Keratinocyte (primary cell): ENCODE measurements around the gene SECTM1. TPM values are rescaled to one million over a fixed set of nuclear protein-coding genes. Genes with fewer than 3 reads are reported as not detected.

ENCODE experiments used
- DNase-seq: peaks from one replicate; pipeline ENCODE4 v3.0.0-alpha.2; 2011; ENCODE audit warnings: low read depth, missing footprints, low spot score
- FAIRE-seq: peaks from 2 replicates; lab custom pipeline; 2011; peaks lifted over from hg19 to GRCh38; lab: Jason Lieb, UNC
- H2AFZ ChIP-seq: 2 replicates; pipeline ENCODE4 v1.6.0; 2012; ENCODE audit warnings: low read length, control low read depth, inconsistent platforms; ENCODE audit not compliant: control insufficient read depth
- H3K27ac ChIP-seq: 2 replicates; pipeline ENCODE4 v1.5.1; 2011; ENCODE audit warnings: low read length; ENCODE audit not compliant: control insufficient read depth, insufficient read depth
- H3K27me3 ChIP-seq: 3 replicates; pipeline ENCODE4 v1.6.0; 2011; ENCODE audit warnings: low read length; ENCODE audit not compliant: control insufficient read depth, insufficient read depth; ENCODE audit errors: extremely low read depth
- H3K36me3 ChIP-seq, 2 experiments: 2 replicates in 1 of 2; 3 replicates in 1 of 2; pipeline ENCODE4 v1.5.1; 2011; ENCODE audit warnings: low read length in 2 of 2, mild to moderate bottlenecking in 1 of 2; ENCODE audit not compliant: control insufficient read depth in 2 of 2, insufficient read depth in 2 of 2; ENCODE audit errors: extremely low read depth in 1 of 2
- H3K4me1 ChIP-seq: 3 replicates; pipeline ENCODE4 v1.5.1; 2011; ENCODE audit warnings: low read length; ENCODE audit not compliant: control insufficient read depth, insufficient read depth; ENCODE audit errors: extremely low read depth
- H3K4me2 ChIP-seq: 3 replicates; pipeline ENCODE4 v1.6.0; 2011; ENCODE audit warnings: low read depth, low read length; ENCODE audit not compliant: control insufficient read depth, insufficient read depth; ENCODE audit errors: extremely low read depth
- H3K4me3 ChIP-seq, 3 experiments: fragments of 200-600 bp in 1 of 3; sonication (generic) in 1 of 3; 2 replicates in 2 of 3; 3 replicates in 1 of 3; pipeline ENCODE4 v1.5.1; 2011 to 2016; ENCODE audit warnings: low read length in 3 of 3, mild to moderate bottlenecking in 3 of 3, control low read depth in 2 of 3, inconsistent platforms in 1 of 3, low read depth in 1 of 3, mixed read lengths in 1 of 3, mixed run types in 1 of 3, moderate library complexity in 1 of 3; ENCODE audit not compliant: control insufficient read depth in 2 of 3, insufficient read depth in 2 of 3; ENCODE audit errors: extremely low read depth in 1 of 3
- H3K79me2 ChIP-seq: 2 replicates; pipeline ENCODE4 v1.6.0; 2012; ENCODE audit warnings: low read length; ENCODE audit not compliant: control insufficient read depth, insufficient read depth
- H3K9ac ChIP-seq: 3 replicates; pipeline ENCODE4 v1.6.0; 2011; ENCODE audit warnings: low read length; ENCODE audit not compliant: control insufficient read depth, insufficient read depth; ENCODE audit errors: extremely low read depth
- H3K9me1 ChIP-seq: 3 replicates; pipeline ENCODE4 v1.6.0; 2011; ENCODE audit warnings: low read length; ENCODE audit not compliant: control insufficient read depth, insufficient read depth; ENCODE audit errors: extremely low read depth
- H3K9me3 ChIP-seq: 2 replicates; pipeline ENCODE4 v1.5.1; 2012; ENCODE audit warnings: low read depth, low read length; ENCODE audit not compliant: control insufficient read depth
- H4K20me1 ChIP-seq: 3 replicates; pipeline ENCODE4 v1.6.0; 2011; ENCODE audit warnings: low read length; ENCODE audit not compliant: control insufficient read depth, insufficient read depth; ENCODE audit errors: extremely low read depth
- EZH2 ChIP-seq: IDR thresholded peaks from one replicate; pipeline ENCODE4 v1.6.1; 2012; ENCODE audit warnings: inconsistent platforms, mild to moderate bottlenecking, low read length, moderate library complexity
- dilution Hi-C: fragments of 300-500 bp; cut with MboI; formaldehyde crosslinking; loops from one replicate; pipeline ENCODE4 v1.7.0; 2020; ENCODE audit warnings: low sequenced_read_pairs; ENCODE audit not compliant: extremely low pct_ligation_motif_present
- polyA plus RNA-seq, 5 experiments: library from polyadenylated mRNA; depleted of rRNA in 3 of 5; stranded (reverse) in 3 of 5; stranded (forward) in 1 of 5; unstranded in 1 of 5; fragments of >200 nt; gene quantifications; 1 replicate in 1 of 5; 2 replicates in 3 of 5; 3 replicates in 1 of 5; pipeline versions ENCODE4 v1.2.1 to v1.2.3, GENCODE V29; 2011 to 2012; ENCODE audit warnings: missing spikeins in 2 of 5, low read depth in 1 of 5, low replicate concordance in 1 of 5
- TF ChIP-seq, protein P1 (sequence below), 3 experiments: IDR thresholded peaks in 1 of 3; conservative IDR thresholded peaks in 1 of 3; optimal IDR thresholded peaks in 1 of 3; 2 replicates in 2 of 3; 3 replicates in 1 of 3; pipeline versions ENCODE3 to v1.5.1; 2011; ENCODE audit warnings: low read length in 3 of 3, mild to moderate bottlenecking in 3 of 3, moderate library complexity in 2 of 3, control low read depth in 1 of 3, inconsistent platforms in 1 of 3; ENCODE audit not compliant: insufficient read depth in 2 of 3; ENCODE audit errors: extremely low read depth in 1 of 3

The SECTM1 gene
- polyA plus RNA-seq, 1 donor (not counting 4 experiments of a cell fraction or from before 2014, with no cell fraction given): 2.0 TPM

DNA sequence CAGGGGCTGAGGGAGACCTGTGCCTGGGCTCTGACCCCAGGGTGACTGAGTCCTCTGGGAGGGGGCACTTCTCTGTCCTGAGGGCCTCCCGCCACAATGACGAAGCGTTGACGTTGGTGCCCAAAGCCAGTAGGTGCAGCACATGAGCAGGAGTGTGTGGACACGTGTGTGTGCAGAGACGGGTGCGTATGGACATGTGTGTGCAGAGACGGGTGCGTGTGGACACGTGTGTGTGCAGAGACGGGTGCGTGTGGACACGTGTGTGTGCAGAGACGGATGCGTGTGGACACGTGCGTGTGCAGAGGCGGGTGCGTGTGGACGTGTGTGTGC is 15.4 kb downstream of the SECTM1 start:
- Histone ChIP-seq H3K4me1 (no peaks in the 10 kb centered on the region), H3K9ac (no peak overlapping the region), H3K9me3 (peaks cover 15% of the 10 kb centered on the region), H3K4me3 (no peak overlapping the region), H3K36me3 (no peaks in the 10 kb centered on the region), H3K27me3 (peaks cover 57% of the 10 kb centered on the region), H4K20me1 (no peaks in the 10 kb centered on the region), H3K27ac (no peak overlapping the region), H2AFZ (no peak overlapping the region), H3K4me2 (no peak overlapping the region), H3K9me1 (no peaks in the 10 kb centered on the region), H3K79me2 (no peaks in the 10 kb centered on the region)
- no peak for DNase-seq
- TF ChIP-seq, protein P1, sequence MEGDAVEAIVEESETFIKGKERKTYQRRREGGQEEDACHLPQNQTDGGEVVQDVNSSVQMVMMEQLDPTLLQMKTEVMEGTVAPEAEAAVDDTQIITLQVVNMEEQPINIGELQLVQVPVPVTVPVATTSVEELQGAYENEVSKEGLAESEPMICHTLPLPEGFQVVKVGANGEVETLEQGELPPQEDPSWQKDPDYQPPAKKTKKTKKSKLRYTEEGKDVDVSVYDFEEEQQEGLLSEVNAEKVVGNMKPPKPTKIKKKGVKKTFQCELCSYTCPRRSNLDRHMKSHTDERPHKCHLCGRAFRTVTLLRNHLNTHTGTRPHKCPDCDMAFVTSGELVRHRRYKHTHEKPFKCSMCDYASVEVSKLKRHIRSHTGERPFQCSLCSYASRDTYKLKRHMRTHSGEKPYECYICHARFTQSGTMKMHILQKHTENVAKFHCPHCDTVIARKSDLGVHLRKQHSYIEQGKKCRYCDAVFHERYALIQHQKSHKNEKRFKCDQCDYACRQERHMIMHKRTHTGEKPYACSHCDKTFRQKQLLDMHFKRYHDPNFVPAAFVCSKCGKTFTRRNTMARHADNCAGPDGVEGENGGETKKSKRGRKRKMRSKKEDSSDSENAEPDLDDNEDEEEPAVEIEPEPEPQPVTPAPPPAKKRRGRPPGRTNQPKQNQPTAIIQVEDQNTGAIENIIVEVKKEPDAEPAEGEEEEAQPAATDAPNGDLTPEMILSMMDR (optimal IDR thresholded peaks at IDR 0.05 in 1 of 3, IDR thresholded peaks at IDR 0.05 in 1 of 3, conservative IDR thresholded peaks at IDR 0.05 in 1 of 3; ENCODE audit: extremely low read depth in 1 of 3, insufficient read depth in 2 of 3, low read length in 3 of 3): no peak
- no peak for TF ChIP-seq EZH2
- FAIRE-seq: no peak
- dilution Hi-C loops: no loop called here

DNA sequence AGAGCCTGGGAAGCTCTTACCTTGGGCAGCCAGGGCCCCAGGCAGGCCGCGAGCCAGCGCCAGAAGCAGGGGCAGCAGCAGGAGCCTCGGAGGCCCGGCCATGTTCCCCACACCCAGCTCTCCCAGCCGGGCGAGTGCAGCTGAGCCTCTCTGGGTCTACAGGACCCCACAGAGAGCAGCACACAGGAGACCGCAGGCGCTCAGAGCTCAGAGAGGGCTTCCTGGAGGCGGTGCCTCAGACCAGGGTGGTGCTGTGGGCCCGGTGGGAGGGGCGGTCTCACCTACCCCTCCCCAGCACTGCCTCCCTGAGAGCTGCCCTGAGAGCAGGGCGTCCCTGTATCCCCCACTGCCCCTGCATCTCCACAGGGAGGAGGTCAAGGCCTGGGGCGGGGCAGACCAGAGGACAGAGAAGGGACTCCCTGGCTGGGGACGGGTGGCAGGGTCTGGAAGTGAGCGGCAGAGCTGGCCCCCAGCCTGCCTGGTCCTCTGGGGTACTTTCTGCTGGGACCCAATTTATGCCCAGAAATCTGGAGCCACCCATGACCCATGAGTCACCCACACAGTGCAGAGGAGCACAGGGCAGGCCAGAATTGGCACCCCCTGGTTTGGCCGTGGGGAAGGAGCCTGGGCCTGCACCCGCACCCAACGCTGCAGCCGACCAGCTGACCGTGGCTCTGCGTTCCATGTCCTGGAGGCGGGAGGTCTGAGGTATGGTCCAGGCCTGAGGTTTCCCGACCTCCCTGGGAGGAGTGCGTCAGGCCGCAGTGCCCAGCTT is 16.0 kb downstream of the SECTM1 start, which contains the start of gene CD7:
TSS of gene CD7 (minus strand) at position 215 of the 775 bp plus-strand sequence. CDS start at position 102, 113 bp downstream.
- FAIRE-seq (no peak), DNase-seq (no peak)
- no peak within 1 kb of the TSS for H3K27ac ChIP-seq
- H3K79me2 ChIP-seq: no peaks in the 10 kb centered on the region
- H3K4me3 ChIP-seq: no peak within 1 kb of the TSS
- no peak within 1 kb of the TSS for H3K9ac ChIP-seq
- H3K9me3 ChIP-seq: peaks cover 15% of the 10 kb centered on the region
- H4K20me1 ChIP-seq: no peaks in the 10 kb centered on the region
- no peak within 1 kb of the TSS for H3K4me2 ChIP-seq
- H3K9me1 ChIP-seq: no peaks in the 10 kb centered on the region
- H2AFZ ChIP-seq: no peak within 1 kb of the TSS
- H3K27me3 ChIP-seq: peaks cover 57% of the 10 kb centered on the region
- TF ChIP-seq, protein P1 (optimal IDR thresholded peaks at IDR 0.05 in 1 of 3, IDR thresholded peaks at IDR 0.05 in 1 of 3, conservative IDR thresholded peaks at IDR 0.05 in 1 of 3; ENCODE audit: extremely low read depth in 1 of 3, insufficient read depth in 2 of 3, low read length in 3 of 3): no peak
- TF ChIP-seq EZH2: no peak
- dilution Hi-C loops: no loop called here
- no peaks in the 10 kb centered on the region for H3K36me3 ChIP-seq
- no peaks in the 10 kb centered on the region for H3K4me1 ChIP-seq
